HUES48 (cell line): Measurements from ENCODE around the gene CEP120.
"Not testable (repeated sequence)": the region's sequence is repeated elsewhere in the genome, so short reads cannot be mapped to it uniquely, and the experiment has no call there.

Experiments used
- H3K27ac ChIP-seq: one replicate; pipeline ENCODE4 v1.7.0; 2013; ENCODE audit warnings: low read depth, low read length, inconsistent platforms
- H3K27me3 ChIP-seq: 2 replicates; pipeline ENCODE4 v1.6.1; 2013; ENCODE audit warnings: mild to moderate bottlenecking, low read length; ENCODE audit not compliant: control insufficient read depth, insufficient read depth
- H3K36me3 ChIP-seq: 2 replicates; pipeline ENCODE4 v1.6.1; 2013; ENCODE audit warnings: low read length; ENCODE audit not compliant: control insufficient read depth, insufficient read depth
- H3K4me1 ChIP-seq: 2 replicates; pipeline ENCODE4 v1.6.1; 2013; ENCODE audit warnings: mild to moderate bottlenecking, low read length; ENCODE audit not compliant: control insufficient read depth, insufficient read depth
- H3K4me3 ChIP-seq: 2 replicates; pipeline ENCODE4 v1.5.1; 2013; ENCODE audit warnings: mild to moderate bottlenecking, low read depth, low read length
- H3K9ac ChIP-seq: 2 replicates; pipeline ENCODE4 v1.6.1; 2013; ENCODE audit warnings: mild to moderate bottlenecking, low read depth, low read length, moderate library complexity
- H3K9me3 ChIP-seq: 2 replicates; pipeline ENCODE4 v1.6.1; 2013; ENCODE audit warnings: low read length; ENCODE audit not compliant: control insufficient read depth, insufficient read depth

Gene CEP120

GRCh38 chr5:123438902-123439301 is 15.7 kb upstream of the CEP120 start:
- Histone ChIP-seq H3K4me3 (no peak overlapping the region), H3K27ac (no peak overlapping the region), H3K9me3 (no peaks in the 10 kb centered on the region), H3K4me1 (peaks cover 10% of the 10 kb centered on the region; the same call in 1 of the 2 replicates), H3K27me3 (no peaks in the 10 kb centered on the region), H3K36me3 (no peaks in the 10 kb centered on the region), H3K9ac (no peak overlapping the region)

GRCh38 chr5:123438244-123438643 is 15.0 kb upstream of the CEP120 start:
- H3K4me1 ChIP-seq: peaks cover 10% of the 10 kb centered on the region; the same call in 1 of the 2 replicates
- no peaks in the 10 kb centered on the region for H3K27me3 ChIP-seq
- H3K9me3 ChIP-seq: no peaks in the 10 kb centered on the region
- no peak overlapping the region for H3K4me3 ChIP-seq
- H3K36me3 ChIP-seq: no peaks in the 10 kb centered on the region
- H3K9ac ChIP-seq: no peak overlapping the region
- H3K27ac ChIP-seq: no peak overlapping the region

GRCh38 chr5:123436201-123436600 is 13.0 kb upstream of the CEP120 start:
- H3K9me3 ChIP-seq: no peaks in the 10 kb centered on the region
- no peaks in the 10 kb centered on the region for H3K27me3 ChIP-seq
- H3K4me3 ChIP-seq: no peak overlapping the region
- H3K27ac ChIP-seq: no peak overlapping the region
- H3K9ac ChIP-seq: no peak overlapping the region
- H3K36me3 ChIP-seq: no peaks in the 10 kb centered on the region
- H3K4me1 ChIP-seq: peaks cover 10% of the 10 kb centered on the region; the same call in 1 of the 2 replicates

- no peaks in the 10 kb centered on the region for H3K27me3 ChIP-seq
- no peak overlapping the region for H3K4me3 ChIP-seq
- no peaks in the 10 kb centered on the region for H3K9me3 ChIP-seq
- H3K9ac ChIP-seq: no peak overlapping the region
- no peaks in the 10 kb centered on the region for H3K36me3 ChIP-seq
- H3K27ac ChIP-seq: no peak overlapping the region
- peaks cover 10% of the 10 kb centered on the region; the same call in 1 of the 2 replicates for H3K4me1 ChIP-seq
These were observed 11.6 kb upstream of the CEP120 start for GRCh38 chr5:123434796-123435195.

GRCh38 chr5:123433596-123433995 is 10.4 kb upstream of the CEP120 start:
- peaks cover 10% of the 10 kb centered on the region; the same call in 1 of the 2 replicates for H3K4me1 ChIP-seq

GRCh38 chr5:123430441-123430840 is 7.2 kb upstream of the CEP120 start:
- not testable (repeated sequence) for H3K27me3 ChIP-seq, H3K4me1 ChIP-seq, H3K27ac ChIP-seq, H3K36me3 ChIP-seq, H3K9ac ChIP-seq, H3K9me3 ChIP-seq, H3K4me3 ChIP-seq

More at GRCh38 chr5:123433596-123433995, 10.4 kb upstream of the CEP120 start:
- no peaks in the 10 kb centered on the region for H3K36me3 ChIP-seq
- no peak overlapping the region for H3K27ac ChIP-seq
- H3K27me3 ChIP-seq: no peaks in the 10 kb centered on the region
- no peak overlapping the region for H3K9ac ChIP-seq
- H3K4me3 ChIP-seq: no peak overlapping the region
- no peaks in the 10 kb centered on the region for H3K9me3 ChIP-seq

GRCh38 chr5:123429993-123430392 is 6.8 kb upstream of the CEP120 start:
- H3K27ac ChIP-seq: no peak overlapping the region
- H3K36me3 ChIP-seq: no peaks in the 10 kb centered on the region
- H3K9ac ChIP-seq: no peak overlapping the region
- H3K9me3 ChIP-seq: no peaks in the 10 kb centered on the region
- no peaks in the 10 kb centered on the region for H3K4me1 ChIP-seq
- H3K27me3 ChIP-seq: no peaks in the 10 kb centered on the region
- no peak overlapping the region for H3K4me3 ChIP-seq

- no peaks in the 10 kb centered on the region for H3K27me3 ChIP-seq
- H3K4me3 ChIP-seq: no peak overlapping the region
- no peak overlapping the region for H3K9ac ChIP-seq
- H3K36me3 ChIP-seq: no peaks in the 10 kb centered on the region
- H3K27ac ChIP-seq: no peak overlapping the region
- H3K4me1 ChIP-seq: peaks cover under 1% of the 10 kb centered on the region; the same call in 1 of the 2 replicates
- no peaks in the 10 kb centered on the region for H3K9me3 ChIP-seq
These were observed 6.2 kb upstream of the CEP120 start for GRCh38 chr5:123429221-123429954.

GRCh38 chr5:123428521-123429220 is 5.5 kb upstream of the CEP120 start:
- H3K9ac ChIP-seq: no peak overlapping the region
- peaks cover 6% of the 10 kb centered on the region; the same call in 1 of the 2 replicates for H3K4me1 ChIP-seq
- H3K27me3 ChIP-seq: no peaks in the 10 kb centered on the region
- H3K9me3 ChIP-seq: no peaks in the 10 kb centered on the region
- H3K27ac ChIP-seq: no peak overlapping the region
- H3K4me3 ChIP-seq: no peak overlapping the region
- H3K36me3 ChIP-seq: no peaks in the 10 kb centered on the region

GRCh38 chr5:123427281-123427680 is 4.1 kb upstream of the CEP120 start:
- H3K27me3 ChIP-seq: no peaks in the 10 kb centered on the region
- H3K9me3 ChIP-seq: no peaks in the 10 kb centered on the region
- H3K4me3 ChIP-seq: no peak overlapping the region
- no peak overlapping the region for H3K27ac ChIP-seq
- H3K9ac ChIP-seq: no peak overlapping the region
- H3K4me1 ChIP-seq: peaks cover 6% of the 10 kb centered on the region; the same call in 1 of the 2 replicates
- H3K36me3 ChIP-seq: no peaks in the 10 kb centered on the region

- H3K36me3 ChIP-seq: no peaks in the 10 kb centered on the region
These were observed 2.2 kb upstream of the CEP120 start for GRCh38 chr5:123425431-123425830.

More at GRCh38 chr5:123425431-123425830, 2.2 kb upstream of the CEP120 start:
- Histone ChIP-seq H3K4me3 (no peak overlapping the region), H3K9me3 (no peaks in the 10 kb centered on the region), H3K9ac (no peak overlapping the region), H3K4me1 (peaks cover 12% of the 10 kb centered on the region; the same call in 1 of the 2 replicates), H3K27ac (no peak overlapping the region), H3K27me3 (no peaks in the 10 kb centered on the region)
